Measurements from ENCODE around the gene EDEM3.

GRCh38 chr1:184761969-184762485, 7.4 kb upstream of the EDEM3 start:
- TF ChIP-seq, protein P1, sequence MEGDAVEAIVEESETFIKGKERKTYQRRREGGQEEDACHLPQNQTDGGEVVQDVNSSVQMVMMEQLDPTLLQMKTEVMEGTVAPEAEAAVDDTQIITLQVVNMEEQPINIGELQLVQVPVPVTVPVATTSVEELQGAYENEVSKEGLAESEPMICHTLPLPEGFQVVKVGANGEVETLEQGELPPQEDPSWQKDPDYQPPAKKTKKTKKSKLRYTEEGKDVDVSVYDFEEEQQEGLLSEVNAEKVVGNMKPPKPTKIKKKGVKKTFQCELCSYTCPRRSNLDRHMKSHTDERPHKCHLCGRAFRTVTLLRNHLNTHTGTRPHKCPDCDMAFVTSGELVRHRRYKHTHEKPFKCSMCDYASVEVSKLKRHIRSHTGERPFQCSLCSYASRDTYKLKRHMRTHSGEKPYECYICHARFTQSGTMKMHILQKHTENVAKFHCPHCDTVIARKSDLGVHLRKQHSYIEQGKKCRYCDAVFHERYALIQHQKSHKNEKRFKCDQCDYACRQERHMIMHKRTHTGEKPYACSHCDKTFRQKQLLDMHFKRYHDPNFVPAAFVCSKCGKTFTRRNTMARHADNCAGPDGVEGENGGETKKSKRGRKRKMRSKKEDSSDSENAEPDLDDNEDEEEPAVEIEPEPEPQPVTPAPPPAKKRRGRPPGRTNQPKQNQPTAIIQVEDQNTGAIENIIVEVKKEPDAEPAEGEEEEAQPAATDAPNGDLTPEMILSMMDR (IDR thresholded peaks at IDR 0.05): no peak
- no peak for TF ChIP-seq POLR2A (IDR thresholded peaks at IDR 0.05)
